Mesendoderm (in vitro differentiated cells): Measurements from ENCODE around the gene BORCS5.
"Not testable (repeated sequence)": the region's sequence is repeated elsewhere in the genome, so short reads cannot be mapped to it uniquely, and the experiment has no call there.

Experiments used
- DNase-seq: peaks from one replicate; pipeline ENCODE4 v3.0.0; 2013
- H2AK5ac ChIP-seq: 2 replicates; pipeline ENCODE4 v1.6.1; 2013; ENCODE audit warnings: low read length, inconsistent platforms
- H2BK120ac ChIP-seq: 2 replicates; pipeline ENCODE4 v1.6.1; 2013; ENCODE audit warnings: low read depth, mild to moderate bottlenecking, low read length, moderate library complexity, mixed read lengths
- H2BK15ac ChIP-seq: replicated peaks from 2 replicates; pipeline ENCODE4 v1.6.1; 2013; ENCODE audit warnings: low read depth, mild to moderate bottlenecking, moderate library complexity
- H2BK5ac ChIP-seq: 2 replicates; pipeline ENCODE4 v1.6.1; 2013; ENCODE audit warnings: low read length, inconsistent platforms
- H3K18ac ChIP-seq: 2 replicates; pipeline ENCODE4 v1.6.1; 2013; ENCODE audit warnings: mild to moderate bottlenecking, low read length, mixed read lengths
- H3K23ac ChIP-seq: one replicate; pipeline ENCODE4 v1.6.1; 2013; ENCODE audit warnings: low read length
- H3K27ac ChIP-seq: 2 replicates; pipeline ENCODE4 v1.5.1; 2013; ENCODE audit warnings: low read depth, mild to moderate bottlenecking, inconsistent platforms, low read length, moderate library complexity
- H3K27me3 ChIP-seq: 2 replicates; pipeline ENCODE4 v1.6.1; 2013; ENCODE audit warnings: low read length, control low read depth, mild to moderate bottlenecking, inconsistent platforms; ENCODE audit not compliant: insufficient read depth, poor library complexity
- H3K36me3 ChIP-seq: 2 replicates; pipeline ENCODE4 v1.6.1; 2013; ENCODE audit warnings: low read length, inconsistent platforms; ENCODE audit not compliant: control insufficient read depth, insufficient read depth
- H3K4ac ChIP-seq: one replicate; pipeline ENCODE4 v1.6.1; 2013; ENCODE audit warnings: low read depth, mild to moderate bottlenecking, low read length, moderate library complexity
- H3K4me1 ChIP-seq: 2 replicates; pipeline ENCODE4 v1.6.1; 2013; ENCODE audit warnings: low read depth, low read length, inconsistent platforms; ENCODE audit not compliant: control insufficient read depth
- H3K4me2 ChIP-seq: 2 replicates; pipeline ENCODE4 v1.6.1; 2013; ENCODE audit warnings: low read length
- H3K4me3 ChIP-seq: 2 replicates; pipeline ENCODE4 v1.5.1; 2013; ENCODE audit warnings: mild to moderate bottlenecking, low read length
- H3K56ac ChIP-seq: one replicate; pipeline ENCODE4 v1.6.1; 2013; ENCODE audit warnings: low read length
- H3K79me1 ChIP-seq: 2 replicates; pipeline ENCODE4 v1.6.1; 2013; ENCODE audit warnings: low read length, inconsistent platforms
- H3K79me2 ChIP-seq: 2 replicates; pipeline ENCODE4 v1.6.1; 2013; ENCODE audit warnings: mild to moderate bottlenecking, low read length; ENCODE audit not compliant: control insufficient read depth, insufficient read depth
- H3K9ac ChIP-seq: 2 replicates; pipeline ENCODE4 v1.6.1; 2013; ENCODE audit warnings: low read length, inconsistent platforms
- H4K5ac ChIP-seq: one replicate; pipeline ENCODE4 v1.6.1; 2013; ENCODE audit warnings: low read length
- H4K8ac ChIP-seq: one replicate; pipeline ENCODE4 v1.6.1; 2013; ENCODE audit warnings: low read depth, mild to moderate bottlenecking, control low read depth, low read length, moderate library complexity
- WGBS: extraction: QIAGEN DNeasy Blood & Tissue Kit; methylation state at CpG from one replicate; pipeline ENCODE4 v1.1.7; 2013; ENCODE audit warnings: low lambda C conversion rate, missing lambda C conversion rate; ENCODE audit not compliant: insufficient coverage; ENCODE audit errors: extremely low coverage; 5-methylcytosine and 5-hydroxymethylcytosine counted together

Gene BORCS5

DNA sequence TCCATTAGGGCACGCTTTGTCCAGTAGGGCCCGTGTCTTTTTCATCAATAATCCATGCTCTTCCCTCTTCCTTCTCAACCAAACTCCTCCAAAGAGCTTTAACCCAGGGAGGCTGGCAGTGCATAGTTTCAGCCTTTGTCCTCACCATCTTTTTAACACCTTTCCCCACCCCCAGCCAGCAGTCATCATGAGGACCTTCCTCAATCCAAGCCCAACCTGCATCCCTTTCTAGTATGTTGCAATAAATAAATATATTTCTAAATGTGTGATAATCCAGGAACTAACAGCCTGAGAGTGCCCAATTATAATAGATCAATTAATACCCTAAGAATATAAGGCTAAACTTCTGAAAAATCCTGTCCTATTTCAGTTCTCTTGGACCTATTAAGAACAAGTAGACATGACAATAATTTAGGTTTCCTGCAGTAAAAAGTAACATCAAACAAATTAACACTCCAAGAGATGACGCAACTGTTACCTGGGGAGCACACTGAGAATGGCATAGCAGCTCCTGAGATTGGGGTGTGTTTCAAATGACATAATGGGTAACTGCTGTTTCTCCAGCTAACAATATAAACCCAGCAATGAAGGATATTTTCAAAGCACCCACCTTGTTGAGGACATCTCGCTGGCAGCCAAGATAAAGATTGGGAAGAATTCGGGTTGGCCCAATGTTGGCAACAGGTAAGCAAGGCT is 143.2 kb downstream of the BORCS5 start:
- H2AK5ac ChIP-seq = no peak overlapping the region
- no peak overlapping the region for H2BK5ac ChIP-seq
- no peak overlapping the region for H2BK15ac ChIP-seq
- H3K9ac ChIP-seq = no peak overlapping the region
- no peak overlapping the region for H3K27ac ChIP-seq
- peaks cover under 1% of the 10 kb centered on the region for H3K79me2 ChIP-seq
- H3K4me3 ChIP-seq = no peak overlapping the region
- no peak overlapping the region for H3K18ac ChIP-seq
- no CpG with 5 or more reads among the region's 5 CpGs for WGBS
- peaks cover 3% of the 10 kb centered on the region for H3K4me1 ChIP-seq
- H3K4me2 ChIP-seq = no peak overlapping the region
- peak; percentile 54 for DNase-seq
- H3K27me3 ChIP-seq = no peaks in the 10 kb centered on the region
- no peak overlapping the region for H3K4ac ChIP-seq
- peaks cover 3% of the 10 kb centered on the region for H3K79me1 ChIP-seq
- H3K36me3 ChIP-seq = no peaks in the 10 kb centered on the region
- H4K8ac ChIP-seq = no peak overlapping the region
- no peak overlapping the region for H3K23ac ChIP-seq
- H4K5ac ChIP-seq = no peak overlapping the region
- no peak overlapping the region for H2BK120ac ChIP-seq
- H3K56ac ChIP-seq = no peak overlapping the region

- 100% methylated on average over 1 of the region's 3 CpGs for WGBS
- H3K4me1 ChIP-seq = peaks cover 5% of the 10 kb centered on the region
- no peak overlapping the region for H4K5ac ChIP-seq
- no peak overlapping the region for H2BK15ac ChIP-seq
- H3K56ac ChIP-seq = no peak overlapping the region
- H3K79me1 ChIP-seq = peaks cover 3% of the 10 kb centered on the region
- H2AK5ac ChIP-seq = no peak overlapping the region
- no peak overlapping the region for H4K8ac ChIP-seq
- H3K9ac ChIP-seq = no peak overlapping the region
- H3K27ac ChIP-seq = no peak overlapping the region
- no peak for DNase-seq
- H3K23ac ChIP-seq = no peak overlapping the region
- no peak overlapping the region for H3K18ac ChIP-seq
- H3K4ac ChIP-seq = no peak overlapping the region
- H3K36me3 ChIP-seq = no peaks in the 10 kb centered on the region
- peaks cover 2% of the 10 kb centered on the region for H3K79me2 ChIP-seq
- no peak overlapping the region for H3K4me2 ChIP-seq
- H3K4me3 ChIP-seq = no peak overlapping the region
- H2BK120ac ChIP-seq = no peak overlapping the region
- H3K27me3 ChIP-seq = no peaks in the 10 kb centered on the region
- H2BK5ac ChIP-seq = no peak overlapping the region
Observed at GRCh38 chr12:12501121-12501520, 144.2 kb downstream of the BORCS5 start.

DNA sequence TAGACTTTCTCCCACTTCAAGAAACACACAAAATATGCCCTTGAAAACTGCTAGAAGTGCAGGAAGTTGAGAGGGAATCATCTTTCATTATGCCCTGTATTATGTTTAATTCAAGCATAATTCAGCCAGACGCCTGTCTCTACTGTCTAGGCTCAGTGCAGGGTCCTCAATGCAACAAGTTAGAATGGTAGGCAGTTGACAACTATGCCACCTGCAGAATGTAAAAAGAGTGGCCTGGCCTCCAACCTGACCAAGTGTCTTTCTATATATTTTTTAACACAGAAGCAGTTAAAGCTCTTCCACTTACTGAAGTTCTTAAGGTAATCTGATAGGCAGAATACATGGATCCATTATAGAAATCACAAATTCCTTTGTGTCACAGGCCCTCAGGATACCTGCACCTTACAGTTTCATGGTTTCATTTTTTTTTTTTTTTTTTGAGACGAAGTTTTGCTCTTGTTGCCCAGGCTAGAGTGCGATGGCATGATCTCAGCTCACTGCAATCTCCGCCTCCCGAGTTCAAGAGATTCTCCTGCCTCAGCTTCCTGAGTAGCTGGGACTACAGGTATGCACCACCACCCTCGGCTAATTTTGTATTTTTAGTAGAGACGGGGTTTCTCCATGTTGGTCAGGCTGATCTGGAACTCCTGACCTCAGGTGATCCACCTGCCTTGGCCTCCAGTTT is 145.4 kb downstream of the BORCS5 start:
- no CpG with 5 or more reads among the region's 7 CpGs for WGBS
- H3K9ac ChIP-seq, H3K36me3 ChIP-seq, H3K79me1 ChIP-seq, H3K4me2 ChIP-seq, H3K4me3 ChIP-seq, H3K79me2 ChIP-seq, H3K23ac ChIP-seq, H2BK15ac ChIP-seq, H2BK5ac ChIP-seq, H3K27ac ChIP-seq, DNase-seq, H4K5ac ChIP-seq, H3K4me1 ChIP-seq, H3K27me3 ChIP-seq, H4K8ac ChIP-seq, H2BK120ac ChIP-seq, H3K4ac ChIP-seq, H2AK5ac ChIP-seq, H3K18ac ChIP-seq, H3K56ac ChIP-seq: not testable (repeated sequence)

GRCh38 chr12:12502815-12503151 is 145.9 kb downstream of the BORCS5 start:
- no peaks in the 10 kb centered on the region for H3K27me3 ChIP-seq
- no peak overlapping the region for H3K4me2 ChIP-seq
- peaks cover 2% of the 10 kb centered on the region for H3K79me2 ChIP-seq
- no peak overlapping the region for H3K4ac ChIP-seq
- WGBS = no CpG with 5 or more reads among the region's 5 CpGs
- H3K9ac ChIP-seq = no peak overlapping the region
- H2BK5ac ChIP-seq = no peak overlapping the region
- H3K36me3 ChIP-seq = no peaks in the 10 kb centered on the region
- H2BK120ac ChIP-seq = no peak overlapping the region
- H3K23ac ChIP-seq = no peak overlapping the region
- DNase-seq = no peak
- H4K5ac ChIP-seq = no peak overlapping the region
- H3K27ac ChIP-seq = no peak overlapping the region
- H3K56ac ChIP-seq = no peak overlapping the region
- H2AK5ac ChIP-seq = no peak overlapping the region
- no peak overlapping the region for H2BK15ac ChIP-seq
- H4K8ac ChIP-seq = no peak overlapping the region
- no peak overlapping the region for H3K18ac ChIP-seq
- H3K4me3 ChIP-seq = no peak overlapping the region
- peaks cover 3% of the 10 kb centered on the region for H3K79me1 ChIP-seq
- peaks cover 9% of the 10 kb centered on the region for H3K4me1 ChIP-seq

DNA sequence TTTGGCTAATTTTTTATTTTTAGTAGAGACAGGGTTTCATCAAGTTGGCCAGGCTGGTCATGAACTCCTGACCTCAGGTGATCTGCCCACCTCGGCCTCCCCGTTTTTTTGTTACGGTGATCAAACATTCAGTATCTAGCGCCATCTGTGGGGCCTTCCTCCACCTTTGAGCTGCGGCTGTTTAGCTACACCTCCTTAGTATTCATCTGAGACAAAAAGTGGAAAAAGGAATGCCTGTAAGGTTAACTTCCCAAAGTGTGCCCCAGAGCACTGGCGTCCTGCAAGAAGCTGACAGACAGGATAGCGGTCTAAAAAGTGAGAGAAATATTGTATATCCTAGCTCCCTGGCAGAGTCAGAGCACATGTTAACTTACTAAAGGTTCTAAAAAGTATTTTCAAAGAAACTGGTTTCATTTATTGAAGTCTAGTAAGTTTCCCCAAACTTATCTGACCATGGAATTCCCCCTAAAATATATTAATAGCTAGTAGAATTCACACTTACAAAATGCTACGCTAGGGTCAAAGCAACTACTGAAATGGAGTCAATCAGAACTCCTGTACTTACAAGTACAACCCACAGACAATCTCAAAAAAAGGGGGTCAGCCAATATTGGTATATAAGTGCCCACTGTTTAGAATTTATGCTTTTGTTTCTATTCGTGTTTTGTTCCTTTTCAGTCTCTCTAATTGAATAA is 146.7 kb downstream of the BORCS5 start:
- H3K23ac ChIP-seq = no peak overlapping the region
- no peak overlapping the region for H3K18ac ChIP-seq
- H2BK120ac ChIP-seq = no peak overlapping the region
- no peak overlapping the region for H2BK15ac ChIP-seq
- no peak overlapping the region for H3K27ac ChIP-seq
- no peak overlapping the region for H3K4ac ChIP-seq
- no peak overlapping the region for H2AK5ac ChIP-seq
- H3K9ac ChIP-seq = no peak overlapping the region
- H3K79me1 ChIP-seq = peaks cover 3% of the 10 kb centered on the region
- no peak overlapping the region for H3K56ac ChIP-seq
- no CpG with 5 or more reads among the region's 9 CpGs for WGBS
- DNase-seq = peak; percentile 71
- H3K27me3 ChIP-seq = no peaks in the 10 kb centered on the region
- no peak overlapping the region for H4K5ac ChIP-seq
- H3K4me1 ChIP-seq = peaks cover 9% of the 10 kb centered on the region
- no peak overlapping the region for H4K8ac ChIP-seq
- no peak overlapping the region for H3K4me2 ChIP-seq
- no peak overlapping the region for H2BK5ac ChIP-seq
- H3K4me3 ChIP-seq = no peak overlapping the region
- H3K79me2 ChIP-seq = peaks cover 2% of the 10 kb centered on the region
- H3K36me3 ChIP-seq = no peaks in the 10 kb centered on the region
